HG03378 (cell line): ENCODE measurements around the gene NDUFS3.
"Not testable (repeated sequence)": the region's sequence is repeated elsewhere in the genome, so short reads cannot be mapped to it uniquely, and the experiment has no call there.

ENCODE experiments used
- ATAC-seq: cut with Tn5 transposase; IDR thresholded peaks from one replicate; pipeline ENCODE4 v1.9.1; 2021; ENCODE audit warnings: mild to moderate bottlenecking, moderate library complexity; ENCODE audit not compliant: unreplicated experiment

NDUFS3 gene

DNA sequence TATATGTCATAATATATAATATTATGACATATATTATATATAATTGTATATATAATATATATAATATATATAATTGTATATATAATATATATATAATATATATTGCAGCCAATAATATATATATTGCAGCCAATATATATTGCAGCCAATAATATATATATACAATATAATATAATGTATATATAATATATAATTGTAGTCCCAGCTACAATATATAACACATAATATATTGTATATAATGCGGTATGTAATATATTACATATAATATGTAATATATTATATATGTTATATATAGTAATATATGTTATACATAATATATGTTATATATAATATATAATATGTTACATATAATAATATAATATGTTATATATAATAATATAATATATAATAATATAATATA is 20.2 kb upstream of the NDUFS3 start:
- ATAC-seq = no peak

GRCh38 chr11:47560426-47560825 is 18.4 kb upstream of the NDUFS3 start:
- no peak for ATAC-seq

DNA sequence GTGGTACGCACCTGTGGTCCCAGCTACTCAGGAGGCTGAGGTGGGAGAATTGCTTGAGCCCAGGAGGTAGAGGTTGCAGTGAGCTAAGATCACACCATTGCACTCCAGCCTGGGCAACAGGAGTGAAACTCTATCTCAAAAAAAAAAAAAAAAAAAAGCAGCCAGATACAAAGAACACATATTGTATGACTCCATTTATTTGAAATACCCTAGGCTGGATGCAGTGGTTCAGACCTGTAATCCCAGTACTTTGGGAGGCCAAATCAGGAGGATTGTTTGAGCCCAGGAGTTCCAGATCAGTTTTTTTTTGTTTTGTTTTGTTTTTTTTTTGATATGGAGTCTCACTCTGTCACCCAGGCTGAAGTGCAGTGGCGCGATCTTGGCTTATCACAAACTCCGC is 16.5 kb upstream of the NDUFS3 start:
- not testable (repeated sequence) for ATAC-seq

DNA sequence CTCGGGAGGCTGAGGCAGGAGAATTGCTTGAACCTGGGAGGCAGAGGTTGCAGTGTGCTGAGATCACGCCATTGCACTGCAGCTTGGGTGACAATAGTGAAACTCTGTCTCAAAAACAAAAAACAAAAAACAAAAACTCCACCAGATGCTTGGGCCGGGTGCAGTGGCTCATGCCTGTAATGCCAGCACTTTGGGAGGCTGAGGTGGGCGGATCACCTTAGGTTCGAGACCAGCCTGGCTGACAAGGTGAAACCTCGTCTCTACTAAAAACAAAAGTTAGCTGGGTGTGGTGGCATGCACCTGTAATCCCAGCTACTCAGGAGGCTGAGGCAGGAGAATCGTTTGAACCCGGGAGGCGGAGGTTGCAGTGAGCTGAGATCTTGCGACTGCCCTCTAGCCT is 14.5 kb upstream of the NDUFS3 start:
- not testable (repeated sequence) for ATAC-seq

- ATAC-seq = no peak
These were observed 13.9 kb upstream of the NDUFS3 start for GRCh38 chr11:47564933-47565339.

- ATAC-seq = peak; percentile 59
These were observed 13.3 kb upstream of the NDUFS3 start, which contains the start of gene PTPMT1 for GRCh38 chr11:47565340-47566148. Gene PTPMT1 (plus strand): TSS chr11:47565599. CDS start chr11:47565623, 24 bp downstream.

- peak; percentile 9 for ATAC-seq
These were observed 12.7 kb upstream of the NDUFS3 start for GRCh38 chr11:47566149-47566698.

DNA sequence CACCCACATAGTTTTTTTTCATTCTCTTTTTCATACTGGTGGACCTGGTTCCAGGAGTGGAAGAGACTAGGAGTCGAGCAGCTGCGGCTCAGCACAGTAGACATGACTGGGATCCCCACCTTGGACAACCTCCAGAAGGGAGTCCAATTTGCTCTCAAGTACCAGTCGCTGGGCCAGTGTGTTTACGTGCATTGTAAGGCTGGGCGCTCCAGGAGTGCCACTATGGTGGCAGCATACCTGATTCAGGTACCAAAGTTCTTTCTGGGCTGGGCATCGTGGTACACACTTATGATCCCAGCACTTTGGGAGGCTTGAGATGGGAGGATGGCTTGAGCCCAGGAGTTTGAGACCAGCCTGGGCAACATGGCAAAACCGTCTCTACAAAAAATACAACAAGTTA is 9.2 kb upstream of the NDUFS3 start:
- no peak for ATAC-seq

- no peak for ATAC-seq
These were observed 8.1 kb upstream of the NDUFS3 start for GRCh38 chr11:47570651-47571356.

- no peak for ATAC-seq
These were observed 7.5 kb upstream of the NDUFS3 start for GRCh38 chr11:47571357-47571729.

DNA sequence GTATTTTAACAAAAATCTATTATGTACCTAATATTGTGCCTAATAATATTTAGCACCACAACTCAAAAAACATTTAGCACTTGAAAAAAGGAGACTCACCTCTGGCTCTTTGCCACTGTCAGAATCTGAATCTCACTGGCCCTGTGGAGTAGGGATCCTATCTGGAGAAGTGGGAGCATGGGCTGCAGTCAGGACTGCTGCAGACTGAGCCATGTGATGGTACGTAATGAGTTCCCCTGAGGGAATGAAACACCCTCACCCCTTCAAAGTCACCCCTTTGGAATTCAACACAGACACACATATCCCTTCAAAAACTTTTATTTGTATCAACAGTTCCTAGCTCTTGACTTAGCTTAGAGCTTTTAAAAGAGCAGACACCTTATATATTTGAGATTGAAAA is 7.0 kb upstream of the NDUFS3 start:
- ATAC-seq = no peak

DNA sequence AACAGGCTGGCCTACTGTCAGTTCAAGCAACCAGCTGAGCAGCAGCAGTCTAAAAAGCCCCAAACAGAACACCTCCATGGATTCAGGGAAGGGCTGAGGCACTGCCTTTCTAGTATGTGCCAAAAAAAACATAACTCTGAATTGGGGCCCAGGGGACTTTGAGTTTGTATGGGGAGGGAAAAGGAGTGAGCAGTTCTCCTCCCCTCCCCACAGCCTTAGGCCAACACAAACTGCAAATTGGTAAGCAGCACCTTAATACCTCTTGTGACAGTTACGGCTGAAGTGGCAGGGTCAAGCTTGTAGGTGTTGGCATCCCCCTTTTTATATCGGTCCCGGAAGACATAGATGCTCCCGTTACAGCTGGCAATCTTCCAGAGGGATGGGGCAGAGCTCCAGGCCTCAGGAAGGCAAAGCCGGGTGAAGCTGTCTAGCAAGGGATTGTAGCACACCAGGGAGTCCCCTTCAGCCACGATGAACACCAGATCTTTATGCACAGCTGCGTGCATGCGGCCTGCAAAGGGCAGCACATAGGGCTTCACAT is 6.1 kb upstream of the NDUFS3 start:
- no peak for ATAC-seq

- ATAC-seq = no peak
These were observed 5.6 kb upstream of the NDUFS3 start for GRCh38 chr11:47573321-47573720.

DNA sequence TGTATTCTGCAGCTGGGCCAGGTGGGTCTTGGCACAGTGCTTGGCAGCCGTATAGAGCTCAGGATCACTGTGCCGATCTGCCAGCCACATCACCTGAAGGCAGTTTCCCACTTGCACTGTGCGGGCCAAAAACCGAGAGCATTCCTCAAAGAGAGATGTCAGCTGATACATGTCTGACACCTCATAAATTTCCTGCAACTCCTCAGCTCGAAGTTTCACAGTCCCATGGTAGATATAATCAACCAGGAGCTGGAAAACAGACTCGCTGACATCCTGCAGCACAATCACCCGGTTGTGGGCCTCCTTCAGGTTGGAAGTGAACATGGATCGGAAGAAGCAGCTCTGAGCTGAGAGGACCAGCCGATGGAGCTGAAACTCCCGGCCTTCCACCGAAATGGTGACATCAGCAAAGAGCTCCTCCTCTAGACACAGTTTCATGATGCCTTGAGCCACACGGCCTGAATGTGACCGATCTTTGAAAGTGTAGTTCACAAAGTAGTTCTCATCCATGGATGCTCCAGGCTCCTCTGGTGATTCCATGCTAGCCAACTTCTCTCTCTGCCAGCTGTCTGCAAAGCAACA is 1.3 kb upstream of the NDUFS3 start:
- ATAC-seq = no peak

- no peak for ATAC-seq
These were observed 5.0 kb downstream of the NDUFS3 start for GRCh38 chr11:47583844-47584243.

DNA sequence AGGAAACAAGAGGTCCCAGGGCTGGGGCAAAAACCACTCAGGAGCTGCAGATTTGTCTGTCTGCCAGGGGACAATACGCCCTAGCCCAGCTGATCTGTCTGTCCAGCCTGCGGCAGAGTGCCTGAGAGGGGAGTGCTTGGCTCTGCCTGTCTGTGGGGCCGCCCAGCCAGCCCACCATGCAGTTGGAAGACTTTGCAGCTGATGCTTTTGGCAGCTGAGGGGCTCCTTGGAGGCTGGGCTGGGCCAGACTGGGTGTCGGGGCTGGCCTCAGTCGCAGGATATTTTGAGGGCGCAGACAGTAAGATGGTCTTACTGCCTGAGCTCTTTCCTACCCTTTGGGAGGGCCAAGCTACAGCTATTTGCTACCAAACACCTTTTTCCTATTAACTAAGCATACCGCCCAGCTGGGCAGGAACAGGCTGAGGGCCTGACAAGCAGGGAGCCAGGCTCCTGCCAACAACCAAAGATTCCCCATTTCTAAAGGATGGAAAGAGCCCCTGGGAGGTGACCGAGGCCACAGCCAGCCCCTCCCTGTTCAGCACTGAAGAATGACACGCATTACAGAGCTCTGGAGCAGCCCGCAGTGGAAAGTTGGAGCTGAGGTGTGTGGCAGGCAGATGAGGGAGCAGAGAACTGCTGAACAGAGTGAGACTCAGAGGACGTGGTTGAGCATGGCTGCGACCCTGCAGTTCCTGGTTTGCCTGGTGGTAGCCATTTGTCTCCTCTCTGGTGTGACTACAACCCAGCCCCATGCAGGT is 7.4 kb downstream of the NDUFS3 start, which contains the start of gene FAM180B:
FAM180B (plus strand) TSS at position 581 of the 758 bp plus-strand sequence; CDS start at position 672, 91 bp downstream.
- no peak for ATAC-seq

- ATAC-seq = no peak
These were observed 8.3 kb downstream of the NDUFS3 start for GRCh38 chr11:47587039-47587716.

GRCh38 chr11:47587723-47588326 is 9.0 kb downstream of the NDUFS3 start:
- no peak for ATAC-seq

- no peak for ATAC-seq
These were observed 10.2 kb downstream of the NDUFS3 start for GRCh38 chr11:47589118-47589517.
